Measurements from ENCODE around the gene SPATA6. TPM values are rescaled to one million over a fixed set of nuclear protein-coding genes. Genes with fewer than 3 reads are reported as not detected.

SPATA6 gene
- 2.9 and 3.2 TPM in 2 replicates for total RNA-seq

GRCh38 chr1:48471691-48472576 lies at the start of gene SPATA6:
Gene SPATA6 (minus strand): TSS chr1:48472204. CDS start chr1:48472008, 196 bp downstream.

Other genes starting within 250 kb of the SPATA6 start
- not detected in 2 replicates for gene SLC5A9, start 249.5 kb downstream of the SPATA6 start, total RNA-seq

All from endothelial cell of coronary artery (primary cell).